ENCODE results near the gene RBP5. TPM values are rescaled to one million over a fixed set of nuclear protein-coding genes. Genes with fewer than 3 reads are reported as not detected.
A peak's percentile ranks its signal among the peaks of the same experiment; 100 is the strongest.

The RBP5 gene
- total and polyA plus RNA-seq, 4 experiments from 2014 or later, result 1.2 to 1.3 TPM; not detected in 2

DNA sequence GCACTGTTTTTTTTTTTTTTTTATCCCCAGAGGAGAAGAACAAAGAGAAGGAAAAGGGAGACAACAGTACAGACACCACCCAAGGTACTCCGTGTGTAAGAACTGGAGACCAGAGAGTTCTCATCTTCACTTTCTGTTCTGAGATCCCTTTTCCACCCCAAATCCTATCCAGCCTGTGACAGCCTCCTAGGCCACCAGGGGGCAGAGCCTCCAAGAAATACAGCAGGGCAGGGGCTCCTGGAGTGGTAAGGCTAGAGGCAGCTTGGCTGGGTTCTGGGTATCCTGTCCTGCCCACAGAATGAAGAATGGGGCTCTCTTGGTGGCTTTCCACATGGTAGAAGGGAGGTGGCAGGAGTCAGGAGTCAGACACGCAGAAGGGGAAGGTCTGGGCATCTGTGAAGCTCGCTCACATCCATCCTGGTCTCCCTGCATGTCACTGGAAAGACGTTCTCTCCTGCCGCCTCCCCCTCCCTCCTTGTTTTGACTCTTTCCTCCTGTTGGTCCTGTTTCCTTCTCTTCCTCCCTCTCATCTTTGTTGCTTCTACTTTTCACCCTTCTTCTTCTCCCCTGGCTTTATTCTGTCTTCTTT, 13.5 kb upstream of the RBP5 start:
- CTCF ChIA-PET (ENCODE audit: partially characterized antibody), result interaction anchor here (0.7 to 8.5 kb wide), 10 partner anchors 8 to 497 kb away, joined by 3 to 42 read pairs (median 3); partner anchors contain the start of gene PEX5
- DNase-seq, result peak; percentile 40 to 53 (median 44)
- Mint-ChIP-seq H3K4me1 (peaks cover 0 to 12% (median 4%) of the 10 kb centered on the region in 4 donors), H3K4me3 (no peak overlapping the region), H3K36me3 (peaks cover 45 to 77% of the 10 kb centered on the region in 2 donors), H3K27me3 (no peaks in the 10 kb centered on the region), H3K27ac (peak overlapping the region in 4 of 7 donors; percentile 16 to 80 (median 43)), H3K9me3 (no peaks in the 10 kb centered on the region)
- H3K4me3 ChIP-seq (ENCODE audit: low read length in 2 of 2), result no peak overlapping the region
- no peaks in the 10 kb centered on the region for H3K9me3 ChIP-seq (ENCODE audit: control insufficient read depth in 1 of 2, low read length in 2 of 2)
- POLR2A ChIA-PET (ENCODE audit: partially characterized antibody), result interaction anchor here (0.8 to 2.0 kb wide), 2 partner anchors 11 to 47 kb away, joined by 4 to 5 read pairs; no protein-coding TSS in a partner anchor
- H3K36me3 ChIP-seq (ENCODE audit: insufficient read depth, low read length), result peaks cover 24% of the 10 kb centered on the region
- H3K27me3 ChIP-seq (ENCODE audit: insufficient read depth, low read length), result no peaks in the 10 kb centered on the region
- H3K4me1 ChIP-seq (ENCODE audit: insufficient read depth, low read length), result no peaks in the 10 kb centered on the region
- intact Hi-C loops (cut with micrococcal nuclease), result loop anchor here (1.0 to 2.0 kb wide), 3 partner anchors 46 to 496 kb away; no protein-coding TSS in a partner anchor
- H3K27ac ChIP-seq (ENCODE audit: low read depth, low read length), result no peak overlapping the region

DNA sequence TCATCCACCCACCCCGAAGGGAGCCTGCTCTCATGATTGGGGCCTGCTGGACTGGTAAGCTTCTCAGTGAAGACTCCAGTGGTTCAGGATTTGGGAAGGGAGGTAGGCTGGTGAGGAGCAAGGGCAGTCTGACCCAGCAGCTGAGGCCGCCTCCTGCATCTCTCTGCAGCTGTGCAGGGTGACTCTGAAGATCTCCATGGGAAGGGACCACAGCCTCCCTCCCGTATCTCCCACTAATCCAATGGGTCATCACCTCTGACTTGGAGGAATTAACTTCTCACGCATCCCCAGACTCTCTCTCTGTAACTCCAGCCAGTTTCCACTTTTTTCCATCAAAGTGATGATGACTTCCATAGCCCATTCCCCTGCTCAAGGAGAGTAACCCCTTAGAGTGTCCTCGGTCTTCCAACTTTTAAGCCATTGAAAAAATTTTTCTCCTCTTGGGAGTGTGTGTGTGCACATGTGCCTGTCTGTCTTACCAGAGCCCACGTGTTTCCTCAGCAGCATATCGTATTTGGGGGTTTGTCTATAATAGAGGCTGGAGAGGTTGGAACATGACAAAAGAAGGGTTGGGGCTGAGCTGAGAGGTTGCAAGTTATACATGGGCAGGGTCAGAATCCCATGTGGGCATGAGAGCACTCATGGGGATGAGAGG, 12.8 kb upstream of the RBP5 start:
- no peak for DNase-seq
- Histone ChIP-seq H3K4me3 (ENCODE audit: low read length in 2 of 2) (no peak overlapping the region), H3K36me3 (ENCODE audit: insufficient read depth, low read length) (peaks cover 31% of the 10 kb centered on the region), H3K9me3 (ENCODE audit: control insufficient read depth in 1 of 2, low read length in 2 of 2) (no peaks in the 10 kb centered on the region), H3K27me3 (ENCODE audit: insufficient read depth, low read length) (no peaks in the 10 kb centered on the region), H3K27ac (ENCODE audit: low read depth, low read length) (no peak overlapping the region), H3K4me1 (ENCODE audit: insufficient read depth, low read length) (no peaks in the 10 kb centered on the region)
- Mint-ChIP-seq H3K9me3 (no peaks in the 10 kb centered on the region), H3K27me3 (no peaks in the 10 kb centered on the region), H3K4me1 (peaks cover 0 to 12% (median 4%) of the 10 kb centered on the region in 4 donors), H3K27ac (peak overlapping the region in 2 of 7 donors; percentile 42 to 48), H3K36me3 (peaks cover 47 to 78% of the 10 kb centered on the region in 2 donors), H3K4me3 (no peak overlapping the region)
- intact Hi-C loops (cut with micrococcal nuclease), result loop anchor here (1.0 to 2.0 kb wide), 3 partner anchors 47 to 497 kb away; no protein-coding TSS in a partner anchor
- CTCF ChIA-PET (ENCODE audit: partially characterized antibody), result interaction anchor here (0.7 to 8.5 kb wide), 10 partner anchors 9 to 498 kb away, joined by 3 to 42 read pairs (median 3); partner anchors contain the start of gene PEX5
- POLR2A ChIA-PET (ENCODE audit: partially characterized antibody), result interaction anchor here (1.3 to 2.0 kb wide), 2 partner anchors 10 to 11 kb away, joined by 5 read pairs; no protein-coding TSS in a partner anchor

- Histone ChIP-seq H3K27me3 (ENCODE audit: insufficient read depth, low read length) (no peaks in the 10 kb centered on the region), H3K36me3 (ENCODE audit: insufficient read depth, low read length) (peaks cover 49% of the 10 kb centered on the region), H3K4me3 (ENCODE audit: low read length in 2 of 2) (no peak overlapping the region), H3K27ac (ENCODE audit: low read depth, low read length) (no peak overlapping the region), H3K4me1 (ENCODE audit: insufficient read depth, low read length) (no peaks in the 10 kb centered on the region), H3K9me3 (ENCODE audit: control insufficient read depth in 1 of 2, low read length in 2 of 2) (no peaks in the 10 kb centered on the region)
- Mint-ChIP-seq H3K4me1 (peaks cover 0 to 15% (median 4%) of the 10 kb centered on the region in 4 donors), H3K36me3 (peaks cover 52 to 79% of the 10 kb centered on the region in 2 donors), H3K4me3 (no peak overlapping the region), H3K9me3 (no peaks in the 10 kb centered on the region), H3K27me3 (no peaks in the 10 kb centered on the region), H3K27ac (peak overlapping the region in 1 of 7 donors; percentile 27)
- CTCF ChIA-PET (ENCODE audit: partially characterized antibody), result interaction anchor here (0.6 to 8.5 kb wide), 5 partner anchors 11 to 303 kb away, joined by 3 to 42 read pairs (median 3); no protein-coding TSS in a partner anchor
- POLR2A ChIA-PET (ENCODE audit: partially characterized antibody), result no interaction called here
- no peak for DNase-seq
- intact Hi-C loops (cut with micrococcal nuclease), result no loop called here
Measured at GRCh38 chr12:7139200-7139599, 10.5 kb upstream of the RBP5 start.

DNA sequence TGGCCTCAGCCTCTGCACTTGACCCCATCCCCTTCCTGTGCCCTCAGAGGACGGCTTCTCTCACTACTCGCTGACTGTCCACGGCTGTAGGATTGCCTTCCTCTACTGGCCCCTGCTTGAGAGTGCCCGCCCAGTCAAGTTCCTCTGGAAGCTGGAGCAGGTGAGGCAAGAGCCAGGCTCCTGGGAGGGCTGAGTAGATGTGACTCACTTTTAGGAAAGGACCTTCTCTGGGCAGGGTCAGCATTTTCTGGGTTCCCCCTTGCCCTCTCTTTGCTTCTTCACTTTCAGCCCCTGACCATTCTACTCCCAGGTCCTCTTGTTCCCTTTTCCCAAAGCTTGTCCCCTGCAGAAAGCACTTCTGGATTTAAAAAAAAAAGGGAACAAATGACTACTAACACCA, 9.2 kb upstream of the RBP5 start:
- Mint-ChIP-seq H3K27ac (peak overlapping the region in 4 of 7 donors; percentile 5 to 73 (median 28)), H3K4me1 (peaks cover 0 to 16% (median 5%) of the 10 kb centered on the region in 4 donors), H3K9me3 (no peaks in the 10 kb centered on the region), H3K36me3 (peaks cover 52 to 80% of the 10 kb centered on the region in 2 donors), H3K4me3 (no peak overlapping the region), H3K27me3 (no peaks in the 10 kb centered on the region)
- intact Hi-C loops (cut with micrococcal nuclease), result no loop called here
- Histone ChIP-seq H3K36me3 (ENCODE audit: insufficient read depth, low read length) (peaks cover 44% of the 10 kb centered on the region), H3K27ac (ENCODE audit: low read depth, low read length) (no peak overlapping the region), H3K9me3 (ENCODE audit: control insufficient read depth in 1 of 2, low read length in 2 of 2) (no peaks in the 10 kb centered on the region), H3K27me3 (ENCODE audit: insufficient read depth, low read length) (no peaks in the 10 kb centered on the region), H3K4me3 (ENCODE audit: low read length in 2 of 2) (no peak overlapping the region), H3K4me1 (ENCODE audit: insufficient read depth, low read length) (no peaks in the 10 kb centered on the region)
- POLR2A ChIA-PET (ENCODE audit: partially characterized antibody), result no interaction called here
- no peak for DNase-seq
- CTCF ChIA-PET (ENCODE audit: partially characterized antibody), result no interaction called here

DNA sequence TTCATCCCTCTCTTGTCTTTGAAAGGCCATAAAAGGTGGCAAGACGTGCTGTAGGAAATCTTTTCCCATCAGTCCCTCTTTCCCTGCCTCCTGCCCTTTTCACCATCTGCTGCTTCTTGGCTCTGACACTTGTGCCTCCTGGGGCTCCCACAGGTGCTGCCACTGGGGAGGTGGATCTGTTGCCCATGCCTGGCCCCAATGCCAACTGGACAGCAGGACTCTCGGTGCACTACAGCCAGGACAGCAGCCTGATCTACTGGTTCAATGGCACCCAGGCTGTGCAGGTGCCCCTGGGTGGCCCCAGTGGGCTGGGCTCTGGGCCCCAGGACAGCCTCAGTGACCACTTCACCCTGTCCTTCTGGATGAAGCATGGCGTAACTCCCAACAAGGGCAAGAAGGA, 8.0 kb upstream of the RBP5 start:
- no peaks in the 10 kb centered on the region for H3K9me3 ChIP-seq (ENCODE audit: control insufficient read depth in 1 of 2, low read length in 2 of 2)
- no peak for DNase-seq
- no peak overlapping the region for H3K27ac ChIP-seq (ENCODE audit: low read depth, low read length)
- Mint-ChIP-seq H3K27ac (no peak overlapping the region), H3K4me3 (no peak overlapping the region), H3K4me1 (peaks cover 5 to 23% (median 13%) of the 10 kb centered on the region in 4 donors), H3K36me3 (peaks cover 47 to 74% of the 10 kb centered on the region in 2 donors), H3K9me3 (no peaks in the 10 kb centered on the region), H3K27me3 (no peaks in the 10 kb centered on the region)
- peaks cover 40% of the 10 kb centered on the region for H3K36me3 ChIP-seq (ENCODE audit: insufficient read depth, low read length)
- no peak overlapping the region for H3K4me3 ChIP-seq (ENCODE audit: low read length in 2 of 2)
- peaks cover 7% of the 10 kb centered on the region for H3K4me1 ChIP-seq (ENCODE audit: insufficient read depth, low read length)
- CTCF ChIA-PET (ENCODE audit: partially characterized antibody), result interaction anchor here (1.5 kb wide), 1 partner anchor 9 kb away, joined by 8 read pairs; no protein-coding TSS in a partner anchor
- POLR2A ChIA-PET (ENCODE audit: partially characterized antibody), result no interaction called here
- H3K27me3 ChIP-seq (ENCODE audit: insufficient read depth, low read length), result no peaks in the 10 kb centered on the region
- intact Hi-C loops (cut with micrococcal nuclease), result no loop called here

DNA sequence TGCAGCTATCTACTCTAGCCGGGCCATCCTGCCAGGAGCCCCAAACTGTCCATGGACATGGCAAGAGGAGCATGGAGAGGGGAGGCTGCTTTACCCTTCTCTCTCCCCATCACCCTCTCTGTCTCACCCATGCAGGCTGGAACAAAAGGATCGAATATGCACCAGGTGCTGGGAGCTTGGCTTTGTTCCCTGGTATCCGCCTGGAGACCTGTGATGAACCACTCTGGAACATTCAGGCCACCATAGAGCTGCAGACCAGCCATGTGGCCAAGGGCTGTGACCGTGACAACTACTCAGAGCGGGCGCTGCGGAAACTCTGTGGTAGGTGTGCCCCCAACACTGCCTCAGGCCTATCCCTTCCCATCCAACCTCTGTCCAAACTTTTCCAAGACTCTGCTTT, 7.4 kb upstream of the RBP5 start:
- DNase-seq, result no peak
- no peaks in the 10 kb centered on the region for H3K9me3 ChIP-seq (ENCODE audit: control insufficient read depth in 1 of 2, low read length in 2 of 2)
- peaks cover 10 to 28% (median 19%) of the 10 kb centered on the region in 4 donors for H3K4me1 Mint-ChIP-seq
- H3K4me3 Mint-ChIP-seq, result no peak overlapping the region
- H3K27me3 ChIP-seq (ENCODE audit: insufficient read depth, low read length), result no peaks in the 10 kb centered on the region
- H3K4me3 ChIP-seq (ENCODE audit: low read length in 2 of 2), result no peak overlapping the region
- peaks cover 13% of the 10 kb centered on the region for H3K4me1 ChIP-seq (ENCODE audit: insufficient read depth, low read length)
- H3K36me3 ChIP-seq (ENCODE audit: insufficient read depth, low read length), result peaks cover 40% of the 10 kb centered on the region
- H3K27me3 Mint-ChIP-seq, result no peaks in the 10 kb centered on the region
- H3K36me3 Mint-ChIP-seq, result peaks cover 41 to 70% of the 10 kb centered on the region in 2 donors
- peak overlapping the region in 2 of 7 donors; percentile 36 to 67 for H3K27ac Mint-ChIP-seq
- H3K9me3 Mint-ChIP-seq, result no peaks in the 10 kb centered on the region
- H3K27ac ChIP-seq (ENCODE audit: low read depth, low read length), result no peak overlapping the region
- intact Hi-C loops (cut with micrococcal nuclease), result no loop called here
- CTCF ChIA-PET (ENCODE audit: partially characterized antibody), result interaction anchor here (1.5 kb wide), 1 partner anchor 9 kb away, joined by 8 read pairs; no protein-coding TSS in a partner anchor
- POLR2A ChIA-PET (ENCODE audit: partially characterized antibody), result no interaction called here

Measured in CD4-positive, alpha-beta memory T cell (primary cell).